ENCODE data around the gene GSK3B.

The GSK3B gene

GRCh38 chr3:119817071-119817470, 277.2 kb downstream of the GSK3B start:
- DNase-seq (ENCODE audit: low spot score) = no peak

GRCh38 chr3:119815716-119816115, 278.5 kb downstream of the GSK3B start:
- DNase-seq (ENCODE audit: low spot score) = no peak

GRCh38 chr3:119812491-119813058, 281.7 kb downstream of the GSK3B start:
- DNase-seq (ENCODE audit: low spot score) = no peak

GRCh38 chr3:119810018-119810435, 284.2 kb downstream of the GSK3B start:
- DNase-seq (ENCODE audit: low spot score) = peak; percentile 2

- no peak for DNase-seq (ENCODE audit: low spot score)
These were observed 284.8 kb downstream of the GSK3B start for GRCh38 chr3:119809249-119810017.

- no peak for DNase-seq (ENCODE audit: low spot score)
These were observed 285.4 kb downstream of the GSK3B start for GRCh38 chr3:119808843-119809242.

- DNase-seq (ENCODE audit: low spot score) = no peak
These were observed 286.0 kb downstream of the GSK3B start for GRCh38 chr3:119808244-119808643.

GRCh38 chr3:119800844-119801243, 293.4 kb downstream of the GSK3B start:
- no peak for DNase-seq (ENCODE audit: low spot score)

GRCh38 chr3:119796785-119797184, 297.5 kb downstream of the GSK3B start:
- DNase-seq (ENCODE audit: low spot score) = no peak

GRCh38 chr3:119796368-119796767, 297.9 kb downstream of the GSK3B start:
- no peak for DNase-seq (ENCODE audit: low spot score)

- DNase-seq (ENCODE audit: low spot score) = no peak
These were observed 298.4 kb downstream of the GSK3B start for GRCh38 chr3:119795849-119796248.

- DNase-seq (ENCODE audit: low spot score) = no peak
These were observed 299.2 kb downstream of the GSK3B start for GRCh38 chr3:119794971-119795612.

GRCh38 chr3:119794401-119794800, 299.8 kb downstream of the GSK3B start:
- no peak for DNase-seq (ENCODE audit: low spot score)

GRCh38 chr3:119792270-119792669, 302.0 kb downstream of the GSK3B start:
- no peak for DNase-seq (ENCODE audit: low spot score)

- no peak for DNase-seq (ENCODE audit: low spot score)
These were observed 303.9 kb downstream of the GSK3B start for GRCh38 chr3:119790369-119790768.

GRCh38 chr3:119786409-119786808, 307.8 kb downstream of the GSK3B start:
- no peak for DNase-seq (ENCODE audit: low spot score)

GRCh38 chr3:119783883-119784282, 310.4 kb downstream of the GSK3B start:
- DNase-seq (ENCODE audit: low spot score) = no peak

GRCh38 chr3:119783255-119783654, 311.0 kb downstream of the GSK3B start:
- DNase-seq (ENCODE audit: low spot score) = no peak

- DNase-seq (ENCODE audit: low spot score) = no peak
These were observed 311.8 kb downstream of the GSK3B start for GRCh38 chr3:119782460-119782859.

GRCh38 chr3:119781330-119782198, 312.7 kb downstream of the GSK3B start, which contains the start of gene NR1I2:
Gene NR1I2 (plus strand): TSS chr3:119782101.
- no peak for DNase-seq (ENCODE audit: low spot score)

- DNase-seq (ENCODE audit: low spot score) = no peak
These were observed 314.4 kb downstream of the GSK3B start for GRCh38 chr3:119779731-119780383.

- DNase-seq (ENCODE audit: low spot score) = no peak
These were observed 315.4 kb downstream of the GSK3B start for GRCh38 chr3:119778811-119779210.

Measured in pons (tissue), 1 donor.